GM12878 (cell line): ENCODE results near the gene NRXN3.

ENCODE experiments used
- CBX3 ChIP-seq: fragments of 200-600 bp; sonication (generic); IDR thresholded peaks from 2 replicates; pipeline ENCODE4 v1.6.1; 2016; ENCODE audit warnings: low read depth, borderline replicate concordance
- CREB1 ChIP-seq: IDR thresholded peaks from 2 replicates; pipeline ENCODE4 v1.6.1; 2012; ENCODE audit warnings: low read depth, mild to moderate bottlenecking, inconsistent platforms
- CTCF ChIP-seq, 3 experiments: IDR thresholded peaks in 2 of 3; conservative IDR thresholded peaks in 1 of 3; 2 replicates each; pipeline ENCODE4 v1.5.1; 2011; ENCODE audit warnings: low read depth in 3 of 3, low read length in 3 of 3, mild to moderate bottlenecking in 3 of 3, control low read depth in 2 of 3, moderate library complexity in 2 of 3, inconsistent platforms in 1 of 3, mixed read lengths in 1 of 3; ENCODE audit not compliant: control insufficient read depth in 2 of 3, insufficient read depth in 1 of 3; ENCODE audit errors: extremely low read depth in 1 of 3
- PRDM15 ChIP-seq: fragments of 450-650 bp; formaldehyde crosslinking; IDR thresholded peaks from 2 replicates; pipeline ENCODE4 v1.4.0; 2020; ENCODE audit warnings: mild to moderate bottlenecking, moderate library complexity
- RAD21 ChIP-seq: IDR thresholded peaks from 2 replicates; pipeline ENCODE4 v1.6.1; 2011; ENCODE audit warnings: mild to moderate bottlenecking, low read depth, low read length, moderate library complexity; ENCODE audit not compliant: insufficient read depth
- STAT3 ChIP-seq: IDR thresholded peaks from 2 replicates; pipeline ENCODE4 v1.6.1; 2011; ENCODE audit warnings: low read depth, low read length, improper control_type of control experiment
- TBL1XR1 ChIP-seq: IDR thresholded peaks from 2 replicates; pipeline ENCODE4 v1.6.1; 2012; ENCODE audit warnings: low read depth, low read length, improper control_type of control experiment
- YY1 ChIP-seq: IDR thresholded peaks from 2 replicates; pipeline ENCODE4 v1.6.1; 2011; ENCODE audit warnings: low read depth, mild to moderate bottlenecking, low read length
- ZNF592 ChIP-seq: fragments of 450-650 bp; IDR thresholded peaks from 2 replicates; pipeline ENCODE4 v1.6.1; 2017; ENCODE audit warnings: mild to moderate bottlenecking, moderate library complexity

GRCh38 chr14:79605849-79606248 lies 1435.7 kb downstream of the NRXN3 start:
- no peak for TF ChIP-seq CREB1
- TF ChIP-seq PRDM15 (CRISPR knock-in tag) = no peak
- TF ChIP-seq YY1 = no peak
- TF ChIP-seq CBX3 = no peak
- TF ChIP-seq STAT3 = no peak
- no peak for TF ChIP-seq RAD21
- no peak for TF ChIP-seq CTCF (IDR thresholded peaks at IDR 0.05 in 2 of 3, conservative IDR thresholded peaks at IDR 0.05 in 1 of 3; ENCODE audit: control insufficient read depth in 2 of 3, extremely low read depth in 1 of 3, insufficient read depth in 1 of 3, low read depth in 3 of 3, low read length in 3 of 3)
- TF ChIP-seq ZNF592 = no peak
- no peak for TF ChIP-seq TBL1XR1
